ENCODE data around the gene PCDHGC4. TPM values are rescaled to one million over a fixed set of nuclear protein-coding genes. Genes with fewer than 3 reads are reported as not detected.

The PCDHGC4 gene
- total RNA-seq, 1 experiment from 2014 or later, result 3.6 TPM

DNA sequence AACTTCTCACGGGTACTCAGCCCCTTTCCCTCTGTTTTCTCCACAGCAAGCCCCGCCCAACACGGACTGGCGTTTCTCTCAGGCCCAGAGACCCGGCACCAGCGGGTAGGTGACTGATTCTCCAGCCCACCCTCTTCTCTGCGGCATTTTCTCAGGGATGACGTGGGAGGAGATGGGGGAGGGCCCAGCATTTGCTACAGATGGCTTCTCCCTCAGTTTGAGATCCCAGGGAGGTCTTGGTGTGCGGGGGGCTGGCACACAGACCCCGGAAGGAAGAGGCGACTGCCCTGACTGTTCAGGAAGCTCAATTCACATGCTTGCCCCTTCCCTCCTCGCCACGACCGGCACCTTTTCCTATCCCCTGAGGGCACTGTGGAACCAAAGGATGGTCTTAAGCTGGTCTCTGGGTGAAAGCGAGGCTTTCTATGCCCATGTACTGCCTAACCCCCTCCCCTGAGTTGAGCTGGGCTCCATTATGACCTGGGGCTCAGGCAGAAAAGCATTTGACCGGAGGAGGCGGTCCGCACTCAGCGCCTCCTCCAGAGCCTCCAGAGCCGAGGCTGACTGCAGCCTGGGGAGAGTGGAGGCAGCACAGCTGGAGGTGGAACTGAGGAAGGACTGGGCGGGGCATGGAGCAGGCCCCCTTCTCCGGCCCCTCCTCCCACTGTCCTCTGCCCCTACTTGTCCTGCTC lies 10.1 kb downstream of the PCDHGC4 start:
- TF ChIP-seq EZH2 (IDR thresholded peaks at IDR 0.05; ENCODE audit: borderline replicate concordance, low read depth, low read length, poor library complexity, severe bottlenecking), result no peak
- no peak for TF ChIP-seq CTCF (conservative IDR thresholded peaks at IDR 0.05; ENCODE audit: low read depth, low read length)
- H3K27ac ChIP-seq (ENCODE audit: low read depth, low read length, poor library complexity, severe bottlenecking), result peak overlapping the region; percentile 94

DNA sequence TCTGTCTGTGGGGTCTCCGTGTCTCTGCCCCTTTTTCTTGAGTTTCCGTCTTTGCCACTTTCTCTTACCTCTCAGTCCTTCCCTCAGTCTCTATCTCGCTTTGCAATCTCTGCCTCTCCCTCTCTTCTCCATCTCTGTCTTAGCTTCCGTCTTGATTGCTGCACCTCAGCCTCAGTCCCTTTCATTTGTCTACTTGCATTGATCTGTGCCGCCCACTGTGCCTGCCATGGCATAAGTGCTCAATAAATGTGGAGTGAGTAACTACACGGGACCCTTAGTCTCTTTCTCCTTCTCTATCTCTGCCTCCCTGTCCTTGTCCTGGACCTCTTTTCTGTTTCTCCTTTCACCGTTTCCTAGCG lies 10.6 kb downstream of the PCDHGC4 start:
- peak; percentile 72 for DNase-seq (ENCODE audit: low spot score)
- Histone ChIP-seq H3K36me3 (ENCODE audit: insufficient read depth, low read length, poor library complexity, severe bottlenecking) (peaks cover 9% of the 10 kb centered on the region), H3K27ac (ENCODE audit: low read depth, low read length, poor library complexity, severe bottlenecking) (peak overlapping the region; percentile 94), H3K27me3 (replicated peaks; ENCODE audit: insufficient read depth, low read depth, low read length, poor library complexity) (no peaks in the 10 kb centered on the region), H3K4me3 (ENCODE audit: low read depth, low read length, poor library complexity, severe bottlenecking) (peak overlapping the region; percentile 41), H3K9me3 (ENCODE audit: low read depth, low read length, poor library complexity, severe bottlenecking) (no peaks in the 10 kb centered on the region), H3K4me1 (ENCODE audit: insufficient read depth, low read length, poor library complexity, severe bottlenecking) (peaks cover 51% of the 10 kb centered on the region)
- TSS peak; percentile 87 for BruUV-seq (replicated peaks)
- intact Hi-C loops (cut with micrococcal nuclease; ENCODE audit: unreplicated experiment), result loop anchor here (2.0 kb wide), 1 partner anchor 19 kb away; no protein-coding TSS in a partner anchor
- TF ChIP-seq CTCF (conservative IDR thresholded peaks at IDR 0.05; ENCODE audit: low read depth, low read length), result no peak
- TF ChIP-seq EZH2 (IDR thresholded peaks at IDR 0.05; ENCODE audit: borderline replicate concordance, low read depth, low read length, poor library complexity, severe bottlenecking), result no peak
- POLR2A ChIA-PET (ENCODE audit: low non-redundant PET), result no interaction called here
- CTCF ChIA-PET, result interaction anchor here (1.1 to 1.2 kb wide), 4 partner anchors 18 to 29 kb away, joined by 5 to 7 read pairs (median 6); partner anchors contain the start of gene PCDHGC3

More for the DNA sequence above, 10.1 kb downstream of the PCDHGC4 start:
- no peaks in the 10 kb centered on the region for H3K9me3 ChIP-seq (ENCODE audit: low read depth, low read length, poor library complexity, severe bottlenecking)
- peak; percentile 86 for DNase-seq (ENCODE audit: low spot score)
- BruUV-seq (replicated peaks), result no TSS peak
- ChIA-PET CTCF (interaction anchor here (1.1 to 1.2 kb wide), 2 partner anchors 18 to 30 kb away, joined by 6 to 7 read pairs; no protein-coding TSS in a partner anchor), POLR2A (ENCODE audit: low non-redundant PET) (no interaction called here)
- H3K36me3 ChIP-seq (ENCODE audit: insufficient read depth, low read length, poor library complexity, severe bottlenecking), result peaks cover 12% of the 10 kb centered on the region
- H3K27me3 ChIP-seq (replicated peaks; ENCODE audit: insufficient read depth, low read depth, low read length, poor library complexity), result no peaks in the 10 kb centered on the region
- peak overlapping the region; percentile 41 for H3K4me3 ChIP-seq (ENCODE audit: low read depth, low read length, poor library complexity, severe bottlenecking)
- peaks cover 51% of the 10 kb centered on the region for H3K4me1 ChIP-seq (ENCODE audit: insufficient read depth, low read length, poor library complexity, severe bottlenecking)
- intact Hi-C loops (cut with micrococcal nuclease; ENCODE audit: unreplicated experiment), result loop anchor here (2.0 kb wide), 1 partner anchor 18 kb away; no protein-coding TSS in a partner anchor

GRCh38 chr5:141496038-141496437 lies 11.2 kb downstream of the PCDHGC4 start:
- CTCF ChIA-PET, result interaction anchor here (0.6 to 1.2 kb wide), 4 partner anchors 17 to 492 kb away, joined by 4 to 6 read pairs (median 5); partner anchors contain the start of gene PCDHGC3
- Histone ChIP-seq H3K9me3 (ENCODE audit: low read depth, low read length, poor library complexity, severe bottlenecking) (no peaks in the 10 kb centered on the region), H3K27ac (ENCODE audit: low read depth, low read length, poor library complexity, severe bottlenecking) (peak overlapping the region; percentile 94), H3K4me3 (ENCODE audit: low read depth, low read length, poor library complexity, severe bottlenecking) (peak overlapping the region; percentile 41), H3K36me3 (ENCODE audit: insufficient read depth, low read length, poor library complexity, severe bottlenecking) (peaks cover 3% of the 10 kb centered on the region), H3K4me1 (ENCODE audit: insufficient read depth, low read length, poor library complexity, severe bottlenecking) (peaks cover 51% of the 10 kb centered on the region), H3K27me3 (replicated peaks; ENCODE audit: insufficient read depth, low read depth, low read length, poor library complexity) (no peaks in the 10 kb centered on the region)
- intact Hi-C loops (cut with micrococcal nuclease; ENCODE audit: unreplicated experiment), result no loop called here
- POLR2A ChIA-PET (ENCODE audit: low non-redundant PET), result no interaction called here
- peak; percentile 99 for DNase-seq (ENCODE audit: low spot score)
- no TSS peak for BruUV-seq (replicated peaks)
- no peak for TF ChIP-seq EZH2 (IDR thresholded peaks at IDR 0.05; ENCODE audit: borderline replicate concordance, low read depth, low read length, poor library complexity, severe bottlenecking)
- no peak for TF ChIP-seq CTCF (conservative IDR thresholded peaks at IDR 0.05; ENCODE audit: low read depth, low read length)

Measured in A673 (cell line).